Epithelial cell of esophagus (primary cell): ENCODE results near the gene EHD3.

Experiments
- DNase-seq: peaks from one replicate; pipeline ENCODE4 v3.0.0; 2010; ENCODE audit warnings: low read depth
- H3K4me3 ChIP-seq: 2 replicates; pipeline ENCODE4 v1.5.1; 2011; ENCODE audit warnings: mild to moderate bottlenecking, low read length, control low read depth
- CTCF ChIP-seq: IDR thresholded peaks from 2 replicates; pipeline ENCODE4 v1.5.1; 2011; ENCODE audit warnings: low read depth, mild to moderate bottlenecking, low read length, control low read depth, inconsistent platforms; ENCODE audit not compliant: insufficient read depth; ENCODE audit errors: missing control alignments

The EHD3 gene

GRCh38 chr2:31219131-31219969, 14.6 kb upstream of the EHD3 start:
- DNase-seq: peak; percentile 33
- no peak for TF ChIP-seq CTCF
- no peak overlapping the region for H3K4me3 ChIP-seq

DNA sequence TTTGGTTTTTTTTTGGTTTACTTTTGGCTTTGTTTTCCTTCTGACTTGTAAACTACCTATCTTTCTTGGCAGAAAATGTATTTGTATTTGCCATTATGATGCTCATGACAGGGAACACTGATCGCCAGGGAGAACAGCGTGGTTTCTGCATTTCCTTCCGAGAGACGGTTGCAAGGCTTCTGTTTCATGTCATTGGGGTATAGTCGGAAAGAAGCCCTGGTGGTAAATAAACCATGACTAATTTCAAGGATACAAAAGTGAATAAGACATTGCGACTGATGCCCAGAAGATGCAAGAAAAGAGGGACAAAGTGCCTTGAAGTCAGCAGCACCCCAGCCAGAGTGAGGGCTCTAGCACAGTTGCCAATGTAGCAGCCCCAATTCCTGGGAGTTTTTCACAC, 12.4 kb upstream of the EHD3 start:
- H3K4me3 ChIP-seq: no peak overlapping the region
- DNase-seq: no peak
- TF ChIP-seq CTCF: no peak

DNA sequence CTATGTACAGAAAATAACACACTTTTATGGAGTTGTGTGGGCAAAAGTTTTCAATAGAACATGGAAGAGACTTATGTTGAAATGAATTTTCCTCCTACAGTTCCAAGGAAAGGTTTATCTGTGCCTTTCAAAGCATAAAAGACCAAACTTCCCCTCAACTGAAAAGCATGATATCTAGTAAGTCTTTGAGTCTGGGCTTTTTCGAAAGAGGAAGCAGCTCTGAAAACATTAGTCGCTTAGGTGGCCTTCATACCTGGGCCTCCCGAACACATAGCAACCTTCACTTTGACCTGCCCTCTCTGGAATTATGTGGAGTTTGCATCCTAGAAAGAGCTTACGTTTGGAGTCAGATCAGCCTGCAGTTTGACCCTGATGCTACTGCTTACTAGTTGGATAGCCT, 11.9 kb upstream of the EHD3 start:
- H3K4me3 ChIP-seq: no peak overlapping the region
- TF ChIP-seq CTCF: no peak
- no peak for DNase-seq

DNA sequence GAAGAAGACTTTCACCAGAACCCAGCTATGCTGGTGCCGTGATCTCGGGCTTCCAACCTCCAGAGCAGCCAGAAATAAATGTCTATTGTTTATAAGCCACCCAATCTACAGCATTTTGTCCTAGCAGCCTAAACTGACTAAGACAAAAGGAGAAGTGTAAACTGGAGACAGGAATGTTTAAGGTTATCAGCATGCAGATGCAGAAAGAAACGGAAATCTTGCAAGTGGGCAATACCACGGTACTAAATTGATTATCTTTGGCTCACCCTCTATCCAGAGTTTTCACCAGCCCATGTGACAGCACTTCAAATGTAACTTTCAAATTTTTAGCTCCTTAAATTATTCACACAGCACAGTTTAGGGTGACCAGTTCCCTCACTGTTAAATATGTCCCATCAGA, 10.9 kb upstream of the EHD3 start:
- no peak for DNase-seq
- TF ChIP-seq CTCF: no peak
- H3K4me3 ChIP-seq: no peak overlapping the region

DNA sequence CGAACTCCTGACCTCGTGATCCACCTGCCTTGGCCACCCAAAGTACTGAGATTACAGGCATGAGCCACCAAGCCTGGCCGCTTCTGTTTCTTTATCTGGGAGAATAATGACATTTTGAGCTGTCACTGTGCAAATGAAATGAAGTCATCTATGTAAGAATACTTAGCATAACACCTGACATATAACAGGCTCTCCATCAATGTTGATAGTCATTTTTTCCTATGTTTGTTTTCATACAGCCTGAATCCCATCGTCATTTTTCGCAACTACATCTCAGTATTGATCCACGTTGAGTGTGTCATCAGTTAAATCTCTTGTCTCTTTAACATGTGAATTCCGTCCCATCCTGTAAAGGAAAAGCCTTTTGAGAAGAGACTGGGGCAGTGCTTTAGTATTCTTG, 10.2 kb upstream of the EHD3 start:
- H3K4me3 ChIP-seq: no peak overlapping the region
- no peak for TF ChIP-seq CTCF
- DNase-seq: no peak

DNA sequence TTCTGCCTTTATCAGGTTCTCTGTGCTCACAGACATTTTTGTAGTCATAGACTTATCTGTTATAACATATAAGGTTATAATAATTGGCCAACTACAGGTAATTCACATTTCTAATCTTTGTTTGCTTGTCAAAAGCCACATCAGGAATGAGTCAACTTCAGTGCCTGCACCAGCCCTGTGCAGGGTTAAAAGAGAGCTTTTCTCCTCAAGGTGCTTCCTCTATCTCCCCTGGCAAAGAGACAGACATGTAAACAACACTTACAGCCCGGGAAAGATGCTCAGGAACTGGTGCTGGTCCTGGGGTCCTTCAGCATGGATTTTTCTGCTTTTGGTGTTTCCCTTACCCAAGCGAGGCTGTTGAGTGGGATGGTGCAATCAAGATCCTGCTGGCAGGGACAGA, 7.7 kb upstream of the EHD3 start:
- DNase-seq: peak; percentile 43
- TF ChIP-seq CTCF: no peak
- no peak overlapping the region for H3K4me3 ChIP-seq

DNA sequence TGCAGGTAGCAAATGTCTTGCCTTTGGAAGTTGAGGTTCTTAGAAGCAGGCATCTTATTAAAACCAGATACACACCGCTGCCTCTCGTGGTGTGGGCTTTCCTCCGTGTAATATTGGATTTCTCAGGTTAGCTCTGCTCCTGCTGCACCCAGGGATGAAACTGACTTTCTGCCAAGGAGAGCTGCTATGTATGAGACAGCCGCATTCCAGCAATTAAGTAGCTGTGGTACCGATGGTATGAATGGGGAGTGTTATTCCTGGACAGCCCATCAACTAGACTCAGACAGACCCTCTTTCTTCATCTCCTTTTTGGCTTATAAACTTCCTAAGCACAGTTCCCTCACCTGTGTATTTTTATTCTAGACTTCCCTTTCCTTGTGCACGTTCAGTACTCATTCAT, 6.8 kb upstream of the EHD3 start:
- no peak for TF ChIP-seq CTCF
- no peak overlapping the region for H3K4me3 ChIP-seq
- DNase-seq: peak; percentile 60
